SJSA1 (cell line): ENCODE data around the gene CDHR1. TPM values are rescaled to one million over a fixed set of nuclear protein-coding genes. Genes with fewer than 3 reads are reported as not detected.
A peak's percentile ranks its signal among the peaks of the same experiment; 100 is the strongest.

Experiments used
- DNase-seq, 2 experiments: peaks; one replicate each; pipeline ENCODE4 v3.0.0-alpha.2; 2015 to 2020; ENCODE audit warnings: low spot score in 2 of 2, low read depth in 1 of 2
- H3K27ac ChIP-seq: fragments of 250-450 bp; sonication (Bioruptor Pico); 2 replicates; pipeline ENCODE4 v1.5.1; 2020; ENCODE audit warnings: mild to moderate bottlenecking, moderate library complexity
- H3K27me3 ChIP-seq: fragments of 250-450 bp; sonication (Bioruptor Pico); replicated peaks from 2 replicates; pipeline ENCODE4 v1.5.1; 2020; ENCODE audit warnings: mild to moderate bottlenecking, moderate library complexity
- H3K36me3 ChIP-seq: fragments of 250-450 bp; sonication (Bioruptor Pico); 2 replicates; pipeline ENCODE4 v1.5.1; 2020; ENCODE audit warnings: mild to moderate bottlenecking
- H3K4me1 ChIP-seq: fragments of 250-450 bp; sonication (Bioruptor Pico); replicated peaks from 2 replicates; pipeline ENCODE4 v1.6.1; 2021; ENCODE audit warnings: mild to moderate bottlenecking
- H3K4me3 ChIP-seq: fragments of 250-450 bp; sonication (Bioruptor Pico); 2 replicates; pipeline ENCODE4 v1.5.1; 2020; ENCODE audit warnings: mild to moderate bottlenecking
- H3K9me3 ChIP-seq: fragments of 250-450 bp; sonication (Bioruptor Pico); replicated peaks from 2 replicates; pipeline ENCODE4 v1.5.1; 2020; ENCODE audit warnings: mild to moderate bottlenecking
- total RNA-seq: library from RNA; depleted of rRNA; stranded (reverse); fragments of >200 nt; shearing (Covaris generic); gene quantifications from 2 replicates; pipeline ENCODE4 v1.2.3, GENCODE V29; 2014

The CDHR1 gene
- total RNA-seq, 1 experiment from 2014 or later, result 0.03 TPM

DNA sequence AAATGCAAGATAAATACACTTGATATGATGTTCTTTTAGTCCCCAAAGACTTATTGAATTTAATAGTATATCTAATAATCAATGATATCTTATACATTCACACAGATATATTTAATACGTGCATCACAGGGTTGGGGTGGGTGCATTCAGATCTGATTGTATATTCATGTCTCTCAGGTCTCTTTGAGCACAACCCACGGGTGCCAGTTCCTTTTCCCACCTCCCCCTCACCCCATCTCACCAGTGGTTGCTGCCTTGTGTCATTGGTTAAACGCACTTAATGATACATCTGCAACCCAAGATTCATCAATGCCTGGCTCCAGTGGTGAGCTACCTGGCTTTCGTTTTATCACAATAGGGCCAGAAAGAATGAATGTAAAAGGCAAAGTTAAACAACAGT lies 40.8 kb downstream of the CDHR1 start:
- no peaks in the 10 kb centered on the region for H3K36me3 ChIP-seq
- H3K4me3 ChIP-seq, result no peak overlapping the region
- H3K9me3 ChIP-seq, result no peaks in the 10 kb centered on the region
- no peak for DNase-seq
- no peaks in the 10 kb centered on the region for H3K4me1 ChIP-seq
- H3K27ac ChIP-seq, result no peak overlapping the region
- peaks cover 19% of the 10 kb centered on the region; the same call in 1 of the 2 replicates for H3K27me3 ChIP-seq

DNA sequence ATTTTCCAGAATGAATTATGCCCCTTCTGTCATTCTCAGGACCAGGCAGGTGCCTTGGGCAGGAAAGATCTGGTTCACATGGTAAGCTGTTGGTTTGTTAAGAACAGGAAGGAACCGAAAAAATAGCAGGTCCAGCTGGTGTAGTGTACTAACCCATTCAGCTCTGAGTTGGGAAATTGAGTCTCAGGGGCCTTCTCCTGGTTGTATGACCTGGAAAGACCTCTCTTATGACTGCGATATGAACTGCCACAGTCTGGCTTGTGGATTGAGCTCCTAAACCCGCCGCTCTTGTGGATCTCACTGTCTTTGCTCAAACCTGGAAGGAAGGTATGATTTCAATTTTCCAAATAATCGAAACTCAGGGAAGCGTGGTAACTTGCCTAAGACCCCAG lies 42.5 kb downstream of the CDHR1 start:
- Histone ChIP-seq H3K27me3 (peaks cover 14% of the 10 kb centered on the region; the same call in 1 of the 2 replicates), H3K9me3 (no peaks in the 10 kb centered on the region), H3K4me1 (no peaks in the 10 kb centered on the region), H3K36me3 (no peaks in the 10 kb centered on the region), H3K4me3 (no peak overlapping the region), H3K27ac (no peak overlapping the region)
- DNase-seq, result no peak

DNA sequence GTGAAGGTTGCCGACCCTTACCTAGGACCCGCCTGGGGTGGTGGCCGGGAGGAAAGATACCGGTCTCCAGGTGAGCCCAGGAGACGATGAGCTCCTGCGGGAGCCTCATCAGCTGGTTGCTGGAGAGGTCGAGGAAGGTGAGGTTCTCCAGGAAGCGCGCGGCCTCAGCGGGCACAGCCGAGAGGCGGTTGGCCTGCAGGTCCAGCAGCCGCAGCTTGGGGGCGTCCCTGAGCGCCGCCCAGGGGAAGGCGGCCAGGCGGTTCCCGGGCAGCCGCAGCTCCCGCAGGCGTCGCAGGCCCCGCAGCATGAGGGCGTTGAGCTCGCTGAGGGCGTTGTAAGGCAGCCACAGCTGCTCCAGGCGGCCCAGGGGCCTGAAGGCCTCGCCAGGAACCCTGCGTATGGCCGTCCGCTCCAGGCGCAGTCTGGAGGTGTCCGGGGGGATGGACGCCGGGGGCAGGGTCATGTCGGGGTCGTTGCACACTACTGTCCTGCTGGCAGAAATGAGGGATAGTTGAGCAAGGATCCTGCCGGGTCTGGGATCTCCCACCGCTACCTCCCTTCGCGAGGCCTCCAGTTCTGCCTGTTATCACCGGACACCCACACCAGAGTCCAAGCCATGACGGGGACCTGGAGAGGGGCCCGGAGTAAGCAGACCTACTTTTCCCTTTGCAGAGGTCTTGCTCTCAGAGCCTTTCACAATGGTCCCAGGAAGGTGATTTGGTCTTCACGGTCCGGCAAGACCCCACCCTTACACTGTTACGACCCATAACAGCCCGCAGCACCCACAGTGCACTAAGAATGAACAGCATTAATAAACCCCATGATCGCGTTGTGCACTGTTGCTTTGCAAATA lies 43.1 kb downstream of the CDHR1 start:
- Histone ChIP-seq H3K4me3 (no peak overlapping the region), H3K27me3 (peaks cover 14% of the 10 kb centered on the region; the same call in 1 of the 2 replicates), H3K36me3 (no peaks in the 10 kb centered on the region), H3K27ac (no peak overlapping the region), H3K9me3 (no peaks in the 10 kb centered on the region), H3K4me1 (no peaks in the 10 kb centered on the region)
- DNase-seq, result no peak

DNA sequence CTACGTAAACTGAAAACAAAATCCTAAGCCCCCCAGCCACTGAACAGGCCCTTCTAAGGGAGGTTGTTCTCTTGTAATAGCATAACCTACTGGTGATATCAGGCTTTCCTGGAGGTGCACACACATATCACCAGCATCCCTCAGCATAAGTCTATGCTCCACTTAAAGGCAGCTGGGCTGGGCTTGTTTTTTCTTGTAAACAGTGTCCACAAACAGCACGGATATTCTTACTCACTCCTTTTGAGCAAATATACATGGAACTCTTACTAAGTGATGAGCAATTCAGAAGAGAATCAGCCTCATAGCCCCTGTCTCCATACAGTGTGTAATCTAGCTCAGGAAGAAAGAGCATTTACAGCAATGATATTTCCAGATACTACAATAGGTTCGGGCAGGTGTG lies 44.6 kb downstream of the CDHR1 start:
- DNase-seq, result no peak
- H3K4me3 ChIP-seq, result no peak overlapping the region
- no peaks in the 10 kb centered on the region for H3K36me3 ChIP-seq

DNA sequence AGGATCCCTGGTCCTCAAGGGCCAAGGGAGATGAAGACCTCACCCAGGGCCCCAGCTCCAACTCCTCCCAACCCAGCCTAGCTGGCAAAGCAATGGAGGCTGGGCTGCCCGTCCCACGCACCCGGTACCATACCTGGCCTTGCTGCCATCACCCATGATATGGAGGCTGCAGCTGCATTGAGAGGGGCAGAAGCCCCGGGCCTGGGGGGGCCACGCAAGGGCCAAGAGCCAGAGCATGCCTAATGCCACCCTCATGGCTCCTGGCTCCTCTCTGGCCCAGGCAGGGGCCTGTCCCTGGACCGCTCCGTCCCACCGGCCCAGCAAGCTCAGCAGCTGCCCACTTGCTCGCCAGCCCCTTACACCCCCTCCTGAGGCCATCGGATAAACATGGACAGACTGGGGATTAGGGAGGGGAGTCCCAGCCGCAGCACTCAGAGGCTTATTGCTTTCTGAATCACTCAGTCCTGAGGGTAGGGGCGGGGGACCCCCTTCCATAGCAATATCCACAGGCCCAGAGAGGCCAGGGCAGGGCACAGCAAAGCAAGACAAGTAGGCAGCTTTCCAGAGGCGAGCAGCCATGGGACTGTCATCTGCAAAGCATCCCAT lies 47.0 kb downstream of the CDHR1 start, which contains the start of gene LRIT1:
TSS of gene LRIT1 (minus strand) at position 362 of the 606 bp plus-strand sequence. CDS start at position 255, 107 bp downstream.
- no peaks in the 10 kb centered on the region for H3K4me1 ChIP-seq
- H3K36me3 ChIP-seq, result no peaks in the 10 kb centered on the region
- H3K27ac ChIP-seq, result no peak within 1 kb of the TSS
- DNase-seq, result no peak
- H3K9me3 ChIP-seq, result no peaks in the 10 kb centered on the region
- peaks cover 9% of the 10 kb centered on the region for H3K27me3 ChIP-seq
- no peak within 1 kb of the TSS for H3K4me3 ChIP-seq

More for the DNA sequence above, 44.6 kb downstream of the CDHR1 start:
- Histone ChIP-seq H3K4me1 (no peaks in the 10 kb centered on the region), H3K9me3 (no peaks in the 10 kb centered on the region), H3K27me3 (peaks cover 13% of the 10 kb centered on the region; the same call in 1 of the 2 replicates), H3K27ac (no peak overlapping the region)

DNA sequence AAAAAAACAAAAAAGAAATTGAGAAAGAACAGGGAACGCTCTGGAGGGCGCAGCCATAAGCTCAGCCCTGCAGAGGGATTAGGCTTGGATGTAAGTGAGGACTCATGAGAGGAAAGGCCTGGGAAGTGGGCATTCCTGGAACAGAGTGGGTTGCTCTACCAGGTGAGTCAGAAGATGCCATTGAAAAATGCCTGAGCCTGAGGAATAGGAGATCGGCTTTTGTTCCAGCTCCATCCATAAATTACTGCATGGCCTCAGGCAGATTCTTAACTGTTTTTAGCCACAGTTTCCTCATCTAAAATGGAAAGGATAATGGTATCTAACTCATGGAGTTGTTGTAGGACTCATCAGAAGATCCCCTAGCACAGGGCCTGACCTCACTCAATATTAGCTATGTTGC lies 49.4 kb downstream of the CDHR1 start:
- no peak for DNase-seq
- Histone ChIP-seq H3K9me3 (no peaks in the 10 kb centered on the region), H3K27me3 (peaks cover 18% of the 10 kb centered on the region; the same call in 1 of the 2 replicates), H3K4me1 (no peaks in the 10 kb centered on the region), H3K36me3 (no peaks in the 10 kb centered on the region), H3K4me3 (no peak overlapping the region), H3K27ac (no peak overlapping the region)

DNA sequence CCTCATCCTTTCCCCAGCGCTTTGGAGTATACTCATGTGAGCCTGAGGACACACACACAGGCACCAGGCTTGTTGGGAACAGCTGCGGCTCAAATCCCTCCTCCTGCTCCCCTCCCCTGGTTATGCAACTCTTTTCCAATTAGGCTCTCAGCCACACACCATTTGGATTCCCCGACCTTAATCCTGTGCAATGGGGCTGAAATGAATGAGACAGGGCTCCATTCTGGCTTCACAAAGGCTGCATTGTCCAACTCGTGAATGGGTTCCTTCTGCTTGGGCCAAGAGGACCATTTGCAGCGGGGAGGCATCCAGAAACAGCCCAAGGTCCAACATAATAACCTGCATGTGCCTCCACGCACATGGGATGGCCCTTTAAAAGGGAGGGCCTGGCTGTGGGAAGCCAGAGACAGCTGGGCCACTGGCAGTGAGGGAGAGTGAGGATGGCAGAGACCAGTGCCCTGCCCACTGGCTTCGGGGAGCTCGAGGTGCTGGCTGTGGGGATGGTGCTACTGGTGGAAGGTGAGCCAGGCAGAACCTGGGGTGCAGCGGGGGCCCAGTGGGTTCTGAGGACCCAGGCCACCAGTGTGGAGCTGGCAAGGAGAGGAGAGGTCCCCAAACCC lies 50.4 kb downstream of the CDHR1 start, which contains the start of gene RGR:
TSS of gene RGR (plus strand) at position 403 of the 620 bp plus-strand sequence. CDS start at position 441, 38 bp downstream.
- no peak within 1 kb of the TSS for H3K27ac ChIP-seq
- no peak within 1 kb of the TSS for H3K4me3 ChIP-seq
- no peak for DNase-seq
- H3K27me3 ChIP-seq, result peaks cover 18% of the 10 kb centered on the region; the same call in 1 of the 2 replicates
- H3K36me3 ChIP-seq, result no peaks in the 10 kb centered on the region
- H3K4me1 ChIP-seq, result no peaks in the 10 kb centered on the region
- no peaks in the 10 kb centered on the region for H3K9me3 ChIP-seq

DNA sequence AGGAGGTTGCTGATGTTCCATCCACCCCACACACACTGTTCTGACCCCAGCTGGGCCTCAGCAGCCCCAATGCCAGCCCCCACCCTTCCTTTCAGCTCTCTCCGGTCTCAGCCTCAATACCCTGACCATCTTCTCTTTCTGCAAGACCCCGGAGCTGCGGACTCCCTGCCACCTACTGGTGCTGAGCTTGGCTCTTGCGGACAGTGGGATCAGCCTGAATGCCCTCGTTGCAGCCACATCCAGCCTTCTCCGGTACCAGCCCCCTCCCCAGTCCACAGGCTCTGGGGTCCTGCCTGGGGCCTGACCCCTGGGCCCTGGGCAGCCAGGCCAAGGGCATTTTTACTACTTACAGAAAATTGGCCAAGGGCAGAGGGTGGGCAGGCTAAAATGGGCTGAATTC lies 53.2 kb downstream of the CDHR1 start:
- no peak for DNase-seq
- H3K27ac ChIP-seq, result no peak overlapping the region
- H3K4me1 ChIP-seq, result no peaks in the 10 kb centered on the region
- no peaks in the 10 kb centered on the region for H3K9me3 ChIP-seq
- H3K36me3 ChIP-seq, result no peaks in the 10 kb centered on the region
- H3K27me3 ChIP-seq, result peaks cover 18% of the 10 kb centered on the region; the same call in 1 of the 2 replicates
- no peak overlapping the region for H3K4me3 ChIP-seq

DNA sequence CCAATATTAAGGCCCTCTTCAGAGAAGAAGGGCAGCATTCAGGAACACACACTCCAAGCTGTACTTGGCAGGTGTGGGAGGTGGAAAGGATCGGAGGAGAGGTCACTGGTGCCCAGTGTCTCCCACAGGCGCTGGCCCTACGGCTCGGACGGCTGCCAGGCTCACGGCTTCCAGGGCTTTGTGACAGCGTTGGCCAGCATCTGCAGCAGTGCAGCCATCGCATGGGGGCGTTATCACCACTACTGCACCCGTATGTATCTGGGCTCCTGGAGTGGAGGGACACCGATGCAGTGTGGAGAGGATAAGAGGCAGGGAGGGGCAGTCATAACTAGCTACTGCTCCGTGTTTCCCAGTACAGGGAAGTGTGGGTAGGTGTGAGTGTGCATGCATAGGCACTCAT lies 54.5 kb downstream of the CDHR1 start:
- H3K27me3 ChIP-seq, result peaks cover 18% of the 10 kb centered on the region; the same call in 1 of the 2 replicates
- no peak overlapping the region for H3K4me3 ChIP-seq
- H3K27ac ChIP-seq, result no peak overlapping the region
- no peak for DNase-seq
- no peaks in the 10 kb centered on the region for H3K9me3 ChIP-seq
- no peaks in the 10 kb centered on the region for H3K4me1 ChIP-seq
- H3K36me3 ChIP-seq, result no peaks in the 10 kb centered on the region

DNA sequence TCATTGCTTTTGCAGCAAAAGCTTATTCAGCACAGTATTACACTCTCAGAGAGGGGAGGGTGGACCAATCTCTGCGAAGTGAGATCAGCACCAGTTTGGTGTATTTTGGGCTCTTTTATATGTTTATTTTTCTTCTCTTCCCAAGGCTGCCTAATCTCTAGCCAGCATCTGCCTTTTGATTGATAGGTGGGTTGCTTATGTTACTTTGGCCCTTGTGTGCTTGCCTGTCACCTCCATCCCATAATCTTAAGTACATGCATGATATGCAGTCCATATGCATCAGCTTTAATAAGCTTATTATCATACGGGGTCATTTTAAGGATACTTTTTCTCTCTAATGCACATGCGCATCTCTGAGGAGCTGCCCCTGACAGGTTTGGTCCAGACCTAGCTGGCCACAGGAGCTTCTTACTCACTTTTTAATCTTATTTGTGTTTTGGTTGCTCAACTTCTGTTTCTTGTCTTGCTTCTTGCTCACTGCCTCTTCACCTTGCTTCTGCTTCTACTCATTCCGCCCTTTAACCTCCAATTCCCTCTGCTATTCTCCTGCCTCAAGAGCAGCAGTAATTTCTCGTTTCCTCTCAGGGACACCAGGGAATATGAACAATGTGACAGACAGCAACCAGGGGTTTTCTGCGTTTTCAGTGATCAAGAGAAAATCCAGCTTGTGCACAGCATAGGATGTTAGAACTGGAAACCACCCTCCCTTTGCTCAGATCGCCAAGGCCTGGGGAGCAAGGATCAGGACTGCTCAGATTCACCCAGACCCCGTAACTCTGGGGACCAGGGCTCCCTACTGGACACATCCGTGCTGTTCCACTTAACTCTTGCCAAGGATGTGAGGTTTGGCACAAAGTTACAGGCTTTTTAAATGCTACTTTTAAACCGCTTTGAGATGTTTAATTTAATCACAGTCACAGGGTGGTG lies 60.5 kb downstream of the CDHR1 start:
- Histone ChIP-seq H3K27ac (no peak overlapping the region), H3K36me3 (no peaks in the 10 kb centered on the region), H3K27me3 (no peaks in the 10 kb centered on the region), H3K4me1 (no peaks in the 10 kb centered on the region), H3K4me3 (no peak overlapping the region), H3K9me3 (no peaks in the 10 kb centered on the region)
- no peak for DNase-seq

DNA sequence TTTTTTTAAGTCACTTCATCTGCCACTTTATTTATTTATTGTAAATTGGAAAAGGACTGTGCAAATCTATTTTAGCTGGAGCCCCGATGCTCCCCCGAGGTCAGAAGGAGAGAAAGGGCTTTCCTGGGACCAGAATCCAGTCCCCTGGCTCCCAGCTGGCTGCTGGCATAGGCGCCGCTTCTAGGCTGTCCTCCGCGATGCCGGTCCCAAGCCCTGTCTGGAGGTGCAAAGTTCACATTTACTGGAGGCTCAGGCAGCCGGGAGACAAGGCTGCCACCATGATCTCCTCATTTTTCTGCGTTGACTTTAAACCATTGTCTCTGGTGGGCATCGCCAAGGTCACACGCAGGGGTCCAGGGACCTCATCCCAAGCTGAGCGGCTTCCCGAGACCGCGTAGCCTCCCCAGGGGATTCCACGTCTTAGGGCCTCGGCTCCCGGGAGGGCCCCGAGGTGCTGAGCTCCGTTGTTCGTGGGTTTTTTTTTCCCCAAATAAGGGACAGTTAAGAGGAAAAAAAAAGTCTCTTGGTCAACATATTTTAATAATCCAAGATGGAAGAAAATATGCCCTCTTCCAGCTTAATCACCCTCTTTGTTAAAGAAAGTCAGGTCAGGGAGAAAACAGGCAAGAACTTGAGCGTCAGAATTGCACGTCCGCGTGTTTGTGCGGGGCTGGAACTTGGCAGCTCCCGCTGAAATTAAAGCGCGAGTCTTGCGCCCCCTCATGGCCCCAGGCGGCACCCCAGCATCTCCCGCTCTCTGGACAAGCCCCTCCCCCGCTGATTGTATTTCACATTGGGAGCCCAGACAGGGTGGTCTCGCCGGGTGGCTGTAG lies 62.4 kb downstream of the CDHR1 start:
- Histone ChIP-seq H3K36me3 (no peaks in the 10 kb centered on the region), H3K4me1 (no peaks in the 10 kb centered on the region), H3K9me3 (no peaks in the 10 kb centered on the region), H3K27ac (no peak overlapping the region), H3K4me3 (no peak overlapping the region), H3K27me3 (no peaks in the 10 kb centered on the region)
- DNase-seq, result no peak

DNA sequence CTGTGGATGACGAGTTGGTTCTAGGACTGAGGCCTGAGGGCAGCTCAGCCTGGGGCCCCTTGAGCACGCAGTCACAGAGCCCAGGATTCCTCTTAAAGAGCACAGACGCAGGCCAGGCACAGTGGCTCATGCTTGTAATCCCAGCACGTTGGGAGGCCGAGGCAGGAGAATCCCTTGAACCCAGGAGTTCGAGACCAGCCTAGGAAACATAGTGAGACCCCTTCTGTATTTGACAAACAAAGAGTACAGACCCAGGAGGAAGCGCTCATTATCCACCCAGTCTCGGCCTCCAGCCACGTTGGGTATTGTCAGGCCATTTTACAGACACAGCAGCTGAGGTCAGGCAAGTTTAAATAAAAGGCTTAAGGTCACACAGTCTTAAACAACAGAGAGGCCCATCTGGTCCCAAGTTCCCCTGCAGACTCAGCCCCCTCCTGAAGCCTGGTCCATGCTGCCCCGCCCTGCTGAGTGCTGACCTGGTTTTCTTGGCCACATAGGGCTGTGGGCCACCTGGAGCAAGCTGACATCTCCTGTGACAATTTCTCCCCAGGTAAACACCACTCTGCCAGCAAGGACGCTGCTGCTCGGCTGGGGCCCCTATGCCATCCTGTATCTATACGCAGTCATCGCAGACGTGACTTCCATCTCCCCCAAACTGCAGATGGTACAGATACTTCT lies 63.1 kb downstream of the CDHR1 start:
- H3K36me3 ChIP-seq, result no peaks in the 10 kb centered on the region
- H3K27ac ChIP-seq, result no peak overlapping the region
- H3K9me3 ChIP-seq, result no peaks in the 10 kb centered on the region
- H3K4me3 ChIP-seq, result no peak overlapping the region
- H3K4me1 ChIP-seq, result no peaks in the 10 kb centered on the region
- H3K27me3 ChIP-seq, result no peaks in the 10 kb centered on the region
- peak in 1 of 2 experiments; percentile 20 for DNase-seq
